Stimulated activated CD8-positive, alpha-beta memory T cell treated with anti-CD3 and anti-CD28 coated beads, Interleukin-7, amount 100 ng/mL, for 24 hours (primary cell): Measurements from ENCODE around the gene BLVRB.
A peak's percentile ranks its signal among the peaks of the same experiment; 100 is the strongest.

Experiments
- DNase-seq: peaks from one replicate; pipeline ENCODE4 v3.0.0-alpha.2; 2020; ENCODE audit warnings: low read depth

BLVRB gene

DNA sequence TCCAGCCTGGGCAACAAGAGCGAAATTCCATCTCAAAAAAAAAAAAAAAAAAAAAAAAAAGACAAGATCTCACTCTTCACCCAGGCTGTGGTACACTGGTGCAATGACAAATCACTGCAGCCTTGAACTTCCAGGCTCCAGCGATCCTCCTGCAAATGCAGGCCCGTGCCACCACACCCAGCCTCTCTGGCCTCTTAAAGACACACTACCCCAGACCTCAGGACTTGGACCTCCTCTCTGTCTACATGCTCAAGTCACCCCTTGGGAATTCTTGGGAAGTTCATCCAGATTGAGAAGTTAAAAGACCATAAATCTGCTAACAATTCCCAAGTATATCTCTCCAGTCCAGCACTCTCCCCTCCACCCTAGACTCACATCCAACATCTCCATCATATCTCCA lies 65.0 kb downstream of the BLVRB start:
- DNase-seq = no peak

DNA sequence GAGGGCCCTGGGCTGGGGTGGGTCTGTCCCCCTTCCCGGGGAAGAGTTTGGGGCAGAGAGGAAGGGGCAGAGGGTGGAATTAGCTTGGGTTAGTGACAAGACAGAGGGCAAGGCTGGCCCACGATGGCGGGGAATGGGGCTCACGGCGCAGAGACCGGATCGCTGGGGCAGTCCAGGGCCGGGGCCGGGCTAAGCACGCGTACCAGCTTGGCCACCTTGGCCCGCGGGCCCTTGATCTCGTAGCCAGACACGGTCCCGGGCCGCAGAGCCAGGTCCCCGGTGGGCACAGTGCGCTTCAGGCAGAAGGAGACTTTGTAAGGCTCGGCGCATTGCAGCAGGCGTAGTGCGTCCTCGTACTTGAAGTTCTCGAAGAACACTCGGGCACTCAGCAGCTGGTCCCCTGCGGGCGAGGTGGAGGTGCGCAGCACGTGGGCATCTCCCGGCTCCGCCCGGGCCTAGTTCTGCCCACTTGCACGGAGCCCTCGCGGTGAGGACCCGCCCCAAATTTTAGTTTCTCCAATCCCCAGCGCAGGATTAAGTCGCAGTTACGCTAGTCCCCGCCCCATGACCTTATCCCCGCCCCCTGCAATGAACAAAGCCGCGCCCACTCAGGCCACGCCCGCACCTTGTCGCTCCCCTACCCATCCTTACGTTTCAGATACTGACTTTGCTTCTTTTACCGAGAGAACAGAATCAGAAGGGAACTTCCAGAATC lies 67.0 kb downstream of the BLVRB start:
- peak; percentile 30 for DNase-seq
